Pericardium fibroblast (primary cell): Measurements from ENCODE around the gene AK9. TPM values are rescaled to one million over a fixed set of nuclear protein-coding genes. Genes with fewer than 3 reads are reported as not detected.

Source experiments
- total RNA-seq: library from RNA; depleted of rRNA; stranded (reverse); fragments of >200 nt; gene quantifications from 2 replicates; pipeline ENCODE4 v1.2.3, GENCODE V29; 2015

Gene AK9
- 1.1 and 2.4 TPM in 2 replicates for total RNA-seq

GRCh38 chr6:109690737-109691621 is at the start of gene AK9, which contains the start of gene FIG4:
TSS of gene AK9 (minus strand) at chr6:109691202. CDS start at chr6:109675745, 15,457 bp downstream.
TSS of gene FIG4 (plus strand) at chr6:109691296. CDS start at chr6:109691436, 140 bp downstream.

GRCh38 chr6:109482905-109483734 is 207.9 kb downstream of the AK9 start, which contains the start of gene ZBTB24:
TSS of gene ZBTB24 (minus strand) at chr6:109483219. CDS start at chr6:109482026, 1,193 bp downstream.

DNA sequence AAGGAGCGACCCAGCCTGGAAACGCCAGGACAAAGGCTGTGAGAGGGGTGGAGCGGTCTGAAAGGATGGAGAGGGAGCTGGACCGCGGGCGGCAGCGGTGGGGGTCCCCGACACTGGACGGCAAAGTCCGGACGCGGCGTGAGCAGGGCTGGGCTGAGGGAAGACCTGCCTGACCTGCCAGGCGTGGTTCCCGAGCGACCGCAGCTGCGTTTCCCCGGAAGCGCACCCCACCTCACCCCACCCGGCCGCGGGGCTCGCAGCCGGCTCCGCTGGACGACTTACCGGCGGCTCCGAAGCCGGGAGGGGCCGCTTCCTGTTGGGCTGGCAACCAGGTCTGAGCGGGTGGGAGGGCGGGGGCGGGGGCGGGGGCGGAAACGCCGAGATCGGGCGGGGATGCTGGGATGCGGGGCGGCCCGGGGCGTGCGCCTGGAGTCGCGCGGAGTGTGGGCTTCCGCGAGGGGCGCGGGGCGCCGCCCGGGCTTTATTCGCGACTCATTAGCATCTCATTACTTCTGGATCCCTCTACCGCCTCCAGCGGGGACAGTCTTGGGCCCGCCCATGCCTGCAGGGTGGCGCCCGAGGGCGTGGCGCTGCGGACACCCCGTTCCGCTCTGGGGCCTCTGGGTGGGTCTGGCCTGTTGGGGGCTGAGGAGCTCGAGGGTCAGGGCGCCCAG is 235.4 kb downstream of the AK9 start, which contains the start of gene MICAL1:
MICAL1 (minus strand) TSS at position 336 of the 674 bp plus-strand sequence. CDS start 1,576 bp downstream, outside the sequence.

Other genes with a start within 250 kb of the AK9 start
- gene MICAL1, start 235.4 kb downstream of the AK9 start, total RNA-seq: 41.2 and 73.8 TPM in 2 replicates
- gene ZBTB24, start 208.0 kb downstream of the AK9 start, total RNA-seq: 4.9 and 5.6 TPM in 2 replicates
- 2.5 and 13.3 TPM in 2 replicates for gene FIG4, start 94 bp upstream of the AK9 start, total RNA-seq